Stimulated activated naive CD4-positive, alpha-beta T cell treated with Interleukin-2 at 50 U/mL for 16 hours (primary cell): ENCODE results near the gene HDAC4.

Experiments
- DNase-seq: peaks from one replicate; lab custom pipeline; 2025; lab: John Stamatoyannopoulos, UW

HDAC4 gene

DNA sequence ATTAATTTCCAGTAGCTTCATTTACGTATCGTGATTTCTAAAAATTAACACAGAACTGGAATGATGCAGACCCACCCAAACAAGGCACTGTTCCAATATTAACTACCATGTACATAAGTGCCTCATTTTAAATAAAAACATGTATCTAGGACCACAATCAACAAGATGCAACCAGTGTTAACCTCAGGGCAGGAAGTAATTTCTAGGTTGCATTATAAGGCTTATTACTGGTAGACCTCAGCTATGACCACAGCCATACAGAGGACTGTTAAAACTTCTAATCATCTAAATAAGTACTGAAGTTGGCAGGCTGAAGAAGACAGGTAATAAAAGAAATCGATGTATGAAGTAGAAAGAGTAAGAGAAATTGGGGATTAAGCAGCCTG lies 262.9 kb downstream of the HDAC4 start:
- no peak for DNase-seq

DNA sequence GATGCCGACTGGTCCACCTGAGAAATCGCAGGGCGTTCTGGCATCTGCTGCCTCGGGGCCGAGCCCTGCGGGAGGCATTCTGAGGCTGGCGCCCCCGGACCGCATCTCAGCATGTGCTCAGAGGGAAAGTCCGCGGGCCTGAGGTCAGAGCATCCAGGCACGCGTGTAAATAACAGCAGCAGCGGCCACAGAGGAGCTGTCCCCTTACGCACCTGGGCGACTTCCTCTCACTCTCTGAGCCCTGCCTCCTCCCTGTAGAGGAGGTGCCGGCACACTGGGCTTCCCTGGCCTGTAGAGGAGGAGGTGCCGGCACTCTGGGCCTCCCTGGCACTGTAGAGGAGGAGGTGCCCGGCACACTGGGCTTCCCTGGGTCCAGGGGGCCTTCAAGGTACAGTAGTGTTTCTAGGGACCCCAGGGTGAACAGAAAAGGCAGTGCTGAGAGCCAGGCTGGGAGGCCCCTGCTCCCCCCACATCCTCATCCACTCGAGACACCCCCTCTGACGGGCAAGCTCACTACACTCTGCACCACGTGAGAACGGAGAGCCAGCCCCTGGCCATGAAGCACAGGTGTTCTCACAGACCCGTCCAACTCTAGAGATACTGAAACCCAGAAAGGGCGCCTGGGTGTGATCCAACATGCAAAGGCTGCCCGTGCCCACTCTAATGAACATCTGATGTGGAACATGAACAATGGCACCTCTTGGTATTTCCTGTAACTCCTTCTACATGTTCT lies 263.5 kb downstream of the HDAC4 start:
- no peak for DNase-seq

DNA sequence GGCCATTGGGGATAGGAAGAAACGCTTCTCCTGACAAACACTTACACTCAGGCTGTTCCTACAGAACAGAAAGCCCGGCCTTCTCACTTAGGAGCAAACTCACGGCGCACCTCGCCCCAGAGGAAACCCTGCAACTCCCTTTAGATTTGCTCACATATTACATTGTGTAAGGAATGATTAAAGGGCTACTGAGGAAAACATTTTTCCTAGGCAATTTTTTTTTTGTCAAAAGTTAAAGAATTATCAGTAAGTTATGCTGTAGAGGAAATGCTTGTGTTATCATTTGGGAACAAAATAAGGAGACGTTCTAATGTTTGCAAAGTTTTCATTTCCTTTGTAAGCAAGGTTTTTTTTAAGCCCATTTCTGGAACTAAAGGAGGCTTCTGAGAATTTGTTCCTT lies 264.1 kb downstream of the HDAC4 start:
- no peak for DNase-seq

DNA sequence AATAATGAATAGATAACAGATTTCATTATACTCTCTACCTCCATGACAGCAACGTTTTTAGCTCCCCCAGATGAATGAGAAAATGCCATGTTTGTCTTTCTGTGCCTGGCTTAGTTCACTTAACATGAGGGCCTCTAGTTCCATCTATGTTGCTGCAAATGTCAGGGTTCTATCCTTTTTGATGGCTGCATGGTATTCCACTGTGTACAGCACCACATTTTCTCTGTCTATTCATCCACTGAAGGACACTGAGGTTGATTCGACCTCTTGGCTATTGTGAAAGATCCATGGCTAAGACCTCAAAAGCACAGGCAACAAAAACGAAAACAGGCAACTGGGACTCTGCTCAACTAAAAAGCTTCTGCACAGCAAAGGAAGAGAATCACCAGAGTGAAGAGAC lies 264.6 kb downstream of the HDAC4 start:
- DNase-seq = no peak

DNA sequence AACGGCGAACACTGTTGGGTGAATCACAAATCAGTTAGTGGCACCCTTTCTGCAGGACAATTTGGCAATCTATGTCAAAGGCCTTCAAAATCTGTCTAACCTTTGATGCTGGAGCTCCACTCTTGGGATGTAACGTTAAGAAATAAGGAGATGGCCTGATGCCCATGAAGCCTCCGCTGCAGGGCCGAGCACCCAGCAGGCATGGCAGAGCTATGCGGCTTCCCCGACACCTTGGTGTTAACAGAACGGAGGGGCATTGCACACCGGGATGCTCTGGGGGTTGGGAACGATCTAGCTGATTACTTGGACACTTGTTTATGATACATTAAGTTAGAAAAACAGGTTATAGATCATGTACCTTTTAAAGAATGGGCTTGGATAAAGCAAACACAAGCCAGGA lies 265.3 kb downstream of the HDAC4 start:
- DNase-seq = no peak

DNA sequence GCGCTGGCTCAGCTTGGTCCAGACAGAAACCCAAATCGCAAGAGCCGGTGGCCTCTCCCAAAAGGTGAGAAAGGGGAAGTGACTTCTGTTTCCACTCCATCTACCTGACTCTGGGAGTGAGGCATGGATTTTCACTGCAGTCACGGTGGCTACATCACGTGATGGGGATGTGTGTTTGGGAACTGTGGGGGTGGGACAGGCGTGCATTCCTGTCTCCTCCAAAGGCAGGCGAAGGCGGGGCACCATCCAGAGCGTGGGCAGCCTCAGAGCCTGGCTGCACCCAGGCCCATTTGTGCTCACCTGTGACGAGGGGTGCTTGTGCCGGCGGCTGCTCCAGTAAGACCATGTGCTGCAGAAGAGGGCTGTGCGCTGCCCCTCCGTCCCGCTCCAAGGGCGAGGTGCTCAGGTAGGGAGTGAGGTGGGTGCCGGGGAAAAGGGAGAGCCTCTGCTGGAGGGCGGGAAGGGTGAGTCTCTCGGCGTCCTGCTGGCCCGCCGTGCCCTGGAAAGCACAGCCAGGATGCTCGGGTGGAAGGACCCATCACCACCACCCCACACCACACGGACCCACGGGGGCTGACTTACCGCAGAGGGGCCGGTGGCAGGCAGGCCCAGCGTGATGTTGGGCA lies 266.8 kb downstream of the HDAC4 start:
- no peak for DNase-seq

DNA sequence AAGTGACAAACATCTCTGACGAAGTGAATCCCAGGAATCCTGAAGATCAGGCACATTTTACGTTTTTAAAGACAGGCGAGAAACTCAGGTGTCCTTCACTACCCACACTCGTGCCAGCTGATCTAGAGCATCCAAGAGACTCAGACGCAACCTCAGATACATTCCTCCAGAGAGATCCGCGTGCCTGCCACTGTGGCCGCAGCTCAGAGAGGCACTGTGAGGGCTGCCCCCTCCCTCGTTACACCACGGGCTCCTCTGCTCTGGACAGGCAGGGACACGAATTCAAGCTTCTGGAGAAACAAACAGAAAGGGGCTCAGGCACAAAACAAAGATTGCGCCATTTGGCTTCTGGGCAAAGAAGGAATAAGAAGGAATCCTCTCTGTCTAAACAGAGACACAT lies 268.0 kb downstream of the HDAC4 start:
- DNase-seq = no peak

DNA sequence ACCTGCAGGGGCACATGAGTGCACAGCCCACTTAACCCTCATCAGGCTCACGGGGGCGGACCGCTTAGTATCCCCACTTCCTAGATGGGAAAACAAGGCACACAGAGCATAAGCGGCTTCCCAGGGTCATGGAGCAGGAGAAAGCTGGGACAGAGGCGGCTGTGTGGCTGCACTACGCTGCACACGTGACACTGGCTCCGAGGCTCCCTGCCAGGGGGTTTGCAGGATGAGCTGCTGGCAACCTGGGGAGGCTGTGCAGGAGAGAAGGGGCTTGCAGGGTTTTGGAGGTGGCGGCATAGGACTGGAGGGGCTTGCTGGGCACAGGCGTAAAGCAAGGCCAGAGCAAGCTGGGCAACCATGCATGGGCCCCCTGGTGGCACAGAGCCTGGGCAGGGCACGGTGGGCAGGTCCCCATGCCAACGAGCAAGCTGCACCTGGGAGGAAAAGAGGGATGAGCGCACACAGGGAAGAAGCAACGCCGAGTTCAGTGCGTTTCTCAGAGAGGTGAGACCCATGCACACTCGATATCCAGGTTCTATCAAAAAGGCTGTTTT lies 268.6 kb downstream of the HDAC4 start:
- DNase-seq = no peak

DNA sequence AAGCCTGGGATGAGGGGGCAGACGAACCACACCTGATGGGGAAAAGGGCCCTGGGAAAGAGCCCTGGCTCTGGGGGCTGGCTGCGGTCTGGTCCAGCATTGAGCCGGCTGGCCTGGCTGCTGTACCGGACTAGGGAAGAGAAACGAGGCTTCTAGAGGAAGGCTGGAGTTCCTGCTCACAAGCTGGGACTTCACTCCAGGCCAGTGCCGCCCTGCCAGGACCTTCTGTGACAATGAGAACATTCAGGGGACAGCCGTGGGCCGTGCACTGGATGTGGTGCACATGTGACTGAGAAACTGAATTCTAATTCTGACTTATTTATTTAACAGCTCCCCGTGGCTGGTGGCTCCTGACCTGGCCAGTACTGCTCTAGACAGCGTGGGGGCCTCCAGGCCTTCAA lies 269.3 kb downstream of the HDAC4 start:
- DNase-seq = no peak

DNA sequence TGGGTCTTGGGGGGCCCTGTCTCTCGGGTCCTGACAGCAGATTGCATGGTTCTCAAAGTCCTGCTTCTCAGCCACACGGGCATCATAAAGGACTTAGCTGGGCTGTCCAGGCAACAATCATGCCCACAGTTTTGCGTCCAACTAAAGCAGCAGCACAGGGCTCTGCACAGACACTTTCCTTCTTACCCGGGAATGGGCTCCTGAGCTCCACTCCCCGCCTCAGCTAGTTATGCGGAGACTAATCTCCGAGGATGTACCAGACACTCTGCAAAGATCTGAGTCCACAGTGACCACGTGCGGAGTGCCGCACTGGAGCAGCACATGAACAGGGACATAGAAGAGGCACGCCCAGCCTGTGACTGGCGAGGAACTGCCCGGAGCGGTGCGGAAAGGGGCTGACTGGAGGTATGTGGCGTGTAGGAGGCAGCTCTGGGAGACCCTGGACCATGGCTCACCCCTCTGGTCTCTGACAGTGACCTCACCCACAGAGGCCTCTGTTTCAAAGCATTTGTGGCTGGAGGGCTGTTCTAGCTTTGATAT lies 270.0 kb downstream of the HDAC4 start:
- DNase-seq = no peak

DNA sequence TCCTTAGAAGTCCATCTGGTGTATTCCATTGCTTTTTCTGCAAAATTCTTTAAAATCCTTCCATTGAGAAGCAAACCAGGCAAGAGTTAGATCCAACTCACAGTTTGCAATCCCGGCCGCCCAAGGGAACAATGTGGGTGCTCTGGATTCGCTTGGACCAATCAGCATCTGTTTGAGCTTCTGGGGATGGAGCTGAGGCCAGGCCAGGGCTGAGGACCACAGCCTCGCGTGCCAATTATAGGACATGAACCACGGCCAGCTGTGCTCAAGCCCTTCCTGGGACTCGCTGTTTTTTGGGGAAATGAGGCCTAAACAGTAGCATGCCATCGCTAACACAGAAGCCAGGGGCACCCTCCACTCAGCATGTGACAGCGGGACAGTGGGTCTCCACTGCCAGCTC lies 270.8 kb downstream of the HDAC4 start:
- no peak for DNase-seq

DNA sequence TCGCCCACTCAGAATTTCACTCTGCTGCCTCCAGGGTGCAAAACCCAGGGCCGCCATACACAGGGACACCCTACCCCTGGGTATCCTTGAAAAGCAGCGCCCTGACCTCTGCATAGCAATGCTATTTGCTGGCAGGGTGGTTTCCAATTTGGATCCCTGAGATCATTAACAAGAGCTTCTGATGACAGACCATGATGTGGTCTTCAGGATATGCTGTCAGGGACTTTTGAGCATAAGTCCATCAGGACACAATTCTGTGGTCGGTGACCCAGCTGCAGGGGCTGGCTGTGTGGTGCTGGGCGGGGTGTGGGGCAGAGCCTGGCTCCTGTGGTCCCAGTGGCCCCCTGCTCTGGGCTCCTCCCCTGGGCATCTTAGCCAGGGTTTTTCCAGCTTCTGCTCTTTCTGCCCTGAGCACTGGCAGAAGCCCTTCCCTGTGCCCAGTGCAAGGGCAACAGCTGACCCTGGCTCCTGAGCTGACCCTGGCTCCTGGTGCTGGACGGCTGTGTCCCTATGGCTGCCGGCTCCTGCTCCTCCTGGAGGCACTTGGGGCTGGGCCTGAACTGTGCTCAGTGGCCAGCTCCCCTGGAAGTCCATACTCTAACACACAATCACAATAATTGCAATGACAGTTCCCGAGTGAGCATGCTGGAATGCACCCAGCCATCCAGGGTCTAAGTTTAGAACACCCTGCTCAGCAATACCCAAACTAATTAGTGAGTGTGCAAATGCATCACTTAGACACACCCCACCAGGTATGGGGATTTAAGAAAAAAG lies 271.5 kb downstream of the HDAC4 start:
- no peak for DNase-seq

DNA sequence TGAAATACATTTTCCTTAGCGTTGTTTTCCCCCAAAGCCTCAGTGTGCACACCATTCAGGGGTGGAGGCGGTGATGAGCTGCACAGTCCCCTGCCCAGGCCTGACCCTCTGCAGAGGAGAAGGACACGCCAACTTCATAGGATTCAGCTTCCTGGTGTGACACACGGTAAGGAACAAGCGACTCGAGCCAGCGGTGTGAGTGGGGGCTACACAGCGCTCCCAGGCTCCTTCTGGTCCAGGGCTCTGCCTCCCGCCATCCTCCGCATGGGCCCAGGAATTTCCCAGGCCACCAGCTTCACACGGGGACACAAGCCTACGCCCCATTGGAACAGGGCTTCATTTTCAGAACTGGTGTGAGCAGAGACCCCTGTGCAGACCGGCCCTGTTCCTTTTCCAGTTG lies 272.1 kb downstream of the HDAC4 start:
- no peak for DNase-seq

DNA sequence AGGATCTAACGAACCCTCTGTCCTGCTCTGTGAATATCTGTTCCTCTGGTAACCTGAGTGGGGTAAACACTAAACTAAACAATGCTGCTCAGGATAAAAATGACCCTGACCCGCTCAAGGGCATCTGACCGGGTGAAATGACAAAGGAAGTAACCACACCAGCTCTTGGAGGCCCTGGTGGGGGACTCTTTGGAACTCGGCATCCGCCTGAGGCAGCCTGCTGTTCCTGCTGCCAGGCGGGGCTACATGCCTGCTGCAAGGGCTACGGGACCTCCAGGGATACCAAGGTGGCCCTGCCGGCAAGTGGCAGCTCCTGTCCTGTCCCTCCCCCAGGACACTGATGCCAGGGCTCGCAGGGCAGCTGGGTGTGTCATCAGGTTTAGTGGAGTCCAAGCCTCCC lies 273.3 kb downstream of the HDAC4 start:
- no peak for DNase-seq

DNA sequence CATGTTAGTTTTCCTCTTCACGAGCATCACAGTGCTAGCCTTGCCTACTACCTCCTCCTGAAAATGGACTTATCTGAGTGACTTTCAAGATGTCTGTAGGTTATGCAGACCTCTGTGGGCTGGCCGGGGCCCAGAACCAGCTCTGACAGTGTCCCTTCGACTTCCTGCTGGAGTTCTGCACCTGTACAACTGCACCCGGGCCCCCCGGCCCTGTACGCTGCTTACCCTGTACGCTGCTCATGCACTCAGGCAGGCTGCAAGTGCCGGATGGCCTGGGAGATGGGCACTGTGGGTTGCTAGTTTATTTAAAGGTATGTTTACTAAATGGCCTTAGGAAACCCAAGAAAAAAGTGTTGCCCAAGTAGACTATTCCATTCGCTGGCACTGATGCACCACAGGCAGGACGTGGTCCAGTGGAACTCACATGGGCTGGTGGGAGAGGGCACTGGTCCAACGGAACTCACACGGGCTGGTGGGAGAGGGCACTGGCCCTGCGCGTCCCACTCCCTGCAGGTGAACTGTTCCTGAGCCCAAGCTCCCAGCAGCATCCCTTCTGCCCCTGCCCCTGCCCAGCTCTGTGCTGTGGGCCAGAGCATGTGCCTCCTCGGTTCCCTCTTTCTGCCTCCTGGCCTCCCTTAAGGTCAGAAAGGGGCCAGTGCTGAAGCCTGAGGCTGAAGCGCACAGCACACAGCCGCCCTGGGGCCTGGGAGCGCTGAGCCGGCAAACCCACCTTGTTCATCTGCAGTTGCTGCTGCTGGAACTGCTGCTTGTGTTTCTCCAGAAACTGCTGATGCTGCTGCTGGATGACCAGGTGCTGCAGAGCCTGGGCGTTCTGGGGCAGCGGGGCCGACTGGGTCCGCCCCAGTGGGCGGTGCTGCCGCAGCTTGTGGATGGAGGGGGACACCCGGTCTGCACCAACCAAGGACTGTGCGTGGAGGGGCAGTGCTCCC lies 274.8 kb downstream of the HDAC4 start:
- no peak for DNase-seq

DNA sequence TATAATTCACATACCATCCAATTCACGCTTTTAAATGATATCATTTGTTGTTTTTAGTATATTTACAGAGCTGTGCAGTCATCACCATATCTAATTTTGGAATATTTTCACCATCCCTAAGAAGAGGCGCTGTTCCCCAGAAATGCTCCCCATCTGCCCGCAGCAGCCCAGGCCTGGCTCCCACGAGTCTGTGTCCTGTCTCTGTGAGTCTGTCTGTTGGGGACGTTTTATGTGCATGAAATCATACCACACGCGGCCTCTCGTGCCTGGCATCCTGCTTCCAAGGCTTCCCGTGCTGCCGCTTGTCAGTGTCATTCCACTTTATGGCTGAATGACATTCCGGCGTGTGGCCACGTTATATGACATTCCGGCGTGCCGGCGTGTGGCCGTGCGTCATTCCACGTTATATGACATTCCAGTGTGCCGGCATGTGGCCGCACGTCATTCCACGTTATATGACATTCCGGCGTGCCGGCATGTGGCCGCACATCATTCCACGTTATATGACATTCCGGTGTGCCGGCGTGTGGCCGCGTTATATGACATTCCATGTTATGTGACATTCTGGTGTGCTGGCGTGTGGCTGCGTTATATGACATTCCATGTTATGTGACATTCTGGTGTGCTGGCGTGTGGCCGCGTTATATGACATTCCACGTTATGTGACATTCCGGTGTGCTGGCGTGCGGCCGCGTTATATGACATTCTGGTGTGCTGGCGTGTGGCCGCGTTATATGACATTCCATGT lies 276.5 kb downstream of the HDAC4 start:
- DNase-seq = no peak

DNA sequence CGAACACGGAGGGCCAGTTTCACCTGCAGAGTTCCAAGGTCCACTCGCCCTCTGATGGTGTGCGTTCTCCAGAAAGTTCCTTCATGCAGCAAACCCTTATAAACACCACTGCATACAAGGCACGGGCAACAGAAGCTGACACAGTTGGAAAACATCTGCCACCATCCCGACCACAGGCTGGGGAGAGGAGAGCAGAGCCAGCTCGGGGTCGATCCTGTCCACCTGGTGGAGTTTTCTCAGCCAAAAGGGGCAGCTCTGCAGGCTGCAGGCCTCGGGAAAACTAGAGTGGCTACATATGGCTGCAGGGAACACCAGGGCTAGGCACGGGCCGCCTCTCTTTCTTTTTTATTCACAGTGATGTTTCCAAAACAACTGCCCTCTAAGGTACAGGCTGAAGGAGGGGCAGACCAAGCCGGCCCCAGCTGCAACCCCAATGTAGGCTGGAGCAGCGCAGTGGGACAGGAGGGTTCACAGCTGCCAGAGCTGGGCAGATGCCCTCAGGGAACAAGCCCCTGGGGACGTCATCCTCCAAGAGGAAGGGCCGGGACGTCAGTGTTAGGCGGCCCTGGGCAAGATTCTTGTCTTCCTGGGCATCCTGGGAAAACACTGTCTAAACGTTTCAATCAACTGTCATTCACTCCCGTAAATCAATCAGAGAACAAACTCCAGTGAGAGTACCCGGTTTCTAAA lies 278.3 kb downstream of the HDAC4 start:
- no peak for DNase-seq

DNA sequence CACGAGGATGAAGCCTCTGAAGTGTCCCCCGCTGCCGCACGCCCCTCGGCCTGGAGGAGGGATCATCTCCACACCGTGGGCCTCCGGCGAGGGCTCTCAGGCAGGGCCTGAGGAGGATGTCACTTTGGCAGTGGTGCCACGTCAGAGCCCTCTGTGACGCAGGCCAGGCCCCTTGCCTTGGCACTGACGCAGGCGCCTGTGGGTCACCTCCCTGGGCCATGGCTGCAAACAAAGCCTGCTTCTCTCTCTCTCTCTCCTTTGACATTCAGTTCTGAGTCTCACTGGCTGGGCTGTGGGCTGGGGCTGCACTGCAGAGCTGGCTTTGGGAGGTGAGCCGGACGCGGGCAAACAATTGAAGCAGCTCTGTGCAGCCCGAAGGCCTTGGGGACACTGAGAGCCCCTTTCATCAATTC lies 279.2 kb downstream of the HDAC4 start:
- no peak for DNase-seq

DNA sequence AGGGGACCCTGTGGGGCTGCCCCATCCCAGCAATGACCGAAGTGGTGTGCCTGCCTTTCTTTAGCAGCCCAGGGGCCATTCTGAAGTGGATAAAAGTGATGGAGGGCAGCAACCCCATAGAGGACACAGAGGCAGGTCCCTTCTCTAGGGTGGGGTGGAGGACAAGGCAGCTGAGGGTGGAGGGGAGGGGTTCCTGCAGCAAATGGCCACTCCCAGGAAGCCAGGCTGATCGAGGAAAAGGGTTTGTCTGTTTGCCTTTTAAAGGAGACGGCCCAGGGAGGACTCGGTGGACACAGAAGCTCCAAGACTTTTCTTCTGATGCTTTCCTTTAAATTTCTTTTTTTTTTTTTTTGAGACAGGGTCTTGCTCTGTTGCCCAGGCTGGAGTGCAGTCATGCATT lies 280.2 kb downstream of the HDAC4 start:
- no peak for DNase-seq
